Endothelial cell of umbilical vein (primary cell): ENCODE data around the gene ARHGDIA.

Experiments
- CTCF ChIP-seq, 2 donors: IDR thresholded peaks; 1 replicate in 1 of 2; 2 replicates in 1 of 2; pipeline ENCODE4 v1.5.1; 2011; ENCODE audit warnings: low read length in 2 of 2, mild to moderate bottlenecking in 2 of 2, moderate library complexity in 2 of 2, control low read depth in 1 of 2, inconsistent platforms in 1 of 2, low read depth in 1 of 2; ENCODE audit not compliant: insufficient read depth in 1 of 2; ENCODE audit errors: extremely low read depth in 1 of 2
- POLR2A ChIP-seq: IDR thresholded peaks from 2 replicates; pipeline ENCODE4 v1.6.1; 2012; ENCODE audit warnings: low read depth, mild to moderate bottlenecking, control low read depth, low read length

- TF ChIP-seq CTCF (IDR thresholded peaks at IDR 0.05; ENCODE audit: extremely low read depth in 1 of 2, insufficient read depth in 1 of 2, low read depth in 1 of 2, low read length in 2 of 2) (no peak), POLR2A (no peak)
These were observed 14.3 kb upstream of the ARHGDIA start for GRCh38 chr17:81885454-81885853.
